GM10266 (cell line): Measurements from ENCODE around the gene ZBED2.

Experiments
- DNase-seq: peaks from one replicate; pipeline ENCODE4 v3.0.0; 2012; ENCODE audit errors: extremely low spot score
- CTCF ChIP-seq: IDR thresholded peaks from 2 replicates; pipeline ENCODE4 v1.5.1; 2012; ENCODE audit warnings: mild to moderate bottlenecking, low read depth; ENCODE audit not compliant: control insufficient read depth, insufficient read depth; ENCODE audit errors: missing control alignments

ZBED2 gene

DNA sequence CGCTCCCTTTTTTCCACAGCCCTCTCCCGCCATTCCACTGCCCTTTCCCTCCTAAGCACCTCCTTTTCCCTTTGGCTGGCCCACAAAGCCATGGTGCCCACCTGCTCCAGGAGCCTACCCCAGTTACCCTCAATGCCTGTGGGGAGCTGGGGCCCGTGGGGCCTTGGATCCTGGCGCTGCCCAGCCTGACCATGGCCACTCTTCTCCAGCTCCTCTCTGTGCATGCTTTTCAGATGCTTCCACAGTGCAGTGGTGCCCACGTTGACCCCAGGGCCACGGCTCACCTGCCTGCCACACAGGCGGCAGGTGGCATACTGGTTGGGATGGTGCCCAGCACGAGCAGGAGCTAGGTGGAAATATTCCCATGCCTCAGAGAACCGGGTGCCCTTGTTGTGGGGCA lies 1.5 kb downstream of the ZBED2 start:
- no peak for TF ChIP-seq CTCF
- DNase-seq: no peak

DNA sequence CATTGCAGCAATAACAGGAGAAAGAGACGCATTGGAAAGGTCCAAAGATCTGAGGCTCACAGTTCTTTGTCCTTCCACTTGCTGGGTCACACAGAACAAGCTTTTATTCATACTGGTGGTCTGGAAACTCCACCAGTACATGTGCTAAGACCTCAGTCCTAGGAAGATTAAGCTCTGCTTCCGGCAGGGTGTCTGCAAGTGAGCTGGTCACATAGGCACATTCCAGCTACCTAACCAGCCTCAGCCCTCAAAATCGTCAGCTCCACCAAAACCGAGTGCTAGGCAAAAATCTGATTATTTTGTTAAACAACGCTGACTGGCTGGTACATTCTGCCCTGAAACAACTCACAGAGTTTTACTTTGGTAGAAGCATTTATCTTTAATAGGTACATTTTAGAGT lies 2.2 kb downstream of the ZBED2 start:
- no peak for DNase-seq
- TF ChIP-seq CTCF: no peak

DNA sequence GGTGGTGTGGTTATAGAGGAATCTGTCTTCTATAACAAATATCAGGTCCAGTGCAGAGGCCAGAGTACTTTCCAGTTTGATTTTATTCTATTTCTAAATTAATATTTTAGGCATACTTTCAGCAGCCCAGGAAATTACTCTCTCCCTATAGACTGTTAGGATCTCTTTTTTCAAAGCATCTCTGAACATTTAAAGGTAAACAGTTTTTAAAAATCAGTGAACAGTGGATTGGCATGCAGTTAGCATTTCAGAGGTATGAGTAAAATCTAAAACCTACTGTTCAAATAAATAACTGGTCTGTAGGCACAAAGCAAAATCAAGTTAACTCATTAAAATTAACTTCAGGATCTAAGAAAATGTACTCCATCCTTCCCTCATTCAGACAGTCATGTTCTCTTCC lies 3.0 kb downstream of the ZBED2 start:
- DNase-seq: no peak
- no peak for TF ChIP-seq CTCF

- no peak for DNase-seq
- no peak for TF ChIP-seq CTCF
Measured at GRCh38 chr3:111591555-111591954, 3.6 kb downstream of the ZBED2 start.

GRCh38 chr3:111590143-111590491 lies 5.0 kb downstream of the ZBED2 start:
- TF ChIP-seq CTCF: no peak
- DNase-seq: no peak

DNA sequence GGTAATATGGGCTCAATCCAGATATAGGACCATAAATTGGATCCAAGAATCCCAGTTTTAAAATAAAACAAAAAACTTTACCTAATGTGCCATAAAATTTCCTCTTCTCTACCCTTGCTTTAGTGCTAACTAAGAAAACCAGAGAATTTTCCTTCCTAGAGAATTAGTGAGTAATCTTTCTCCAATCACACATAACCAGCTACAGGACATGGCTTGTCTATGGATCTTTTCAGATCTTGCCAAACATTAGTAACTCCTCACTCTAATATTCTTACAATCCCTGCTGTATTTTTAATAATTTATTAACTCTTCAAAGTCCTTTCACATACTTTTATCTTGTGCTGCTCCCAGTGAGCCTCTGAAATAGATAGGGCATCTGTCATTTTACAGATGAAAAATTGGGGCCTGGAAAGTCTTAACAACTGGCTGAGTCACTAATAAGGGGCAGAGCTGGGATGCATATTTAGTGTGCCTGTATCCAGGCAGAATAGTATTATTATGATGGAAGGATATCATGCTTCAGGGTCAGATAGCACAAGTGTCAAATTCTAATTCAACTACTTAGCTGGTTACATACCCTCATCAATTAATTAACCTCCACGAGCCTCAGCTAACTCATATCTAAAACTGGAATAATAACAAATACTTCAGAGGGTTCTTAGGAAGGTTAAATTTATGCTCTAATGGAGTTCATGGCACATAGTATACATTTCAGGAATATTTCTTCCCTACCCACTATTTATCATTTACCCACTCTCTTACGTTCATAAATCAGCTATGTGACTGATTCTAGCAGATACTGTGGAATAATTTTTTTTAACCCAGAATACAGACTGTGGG lies 5.6 kb downstream of the ZBED2 start:
- no peak for DNase-seq
- no peak for TF ChIP-seq CTCF

DNA sequence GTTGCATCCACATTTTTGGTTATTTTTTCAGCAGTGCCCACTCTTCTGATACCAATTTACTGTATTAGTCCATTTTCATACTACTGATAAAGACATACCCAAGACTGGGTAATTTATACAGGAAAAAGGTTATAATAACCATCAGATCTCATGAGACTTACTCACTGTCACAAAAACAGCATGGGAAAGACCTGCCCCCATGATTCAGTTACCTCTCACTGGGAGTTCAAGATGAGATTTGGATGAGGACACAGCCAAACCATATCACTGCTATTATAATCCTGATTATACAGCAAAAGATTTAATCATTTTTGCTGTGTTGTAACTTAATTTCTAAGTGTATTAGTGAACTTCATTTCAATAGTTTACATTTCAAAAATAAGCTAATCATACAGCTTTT lies 6.6 kb downstream of the ZBED2 start:
- no peak for TF ChIP-seq CTCF
- no peak for DNase-seq
